Measurements from ENCODE around the gene CIC. TPM values are rescaled to one million over a fixed set of nuclear protein-coding genes. Genes with fewer than 3 reads are reported as not detected.
A peak's percentile ranks its signal among the peaks of the same experiment; 100 is the strongest.

The CIC gene
- total and polyA plus RNA-seq, 2 of the 13 experiments (the other 11 are each of a cell fraction or from before 2014, with no cell fraction given) = 5.9 to 8.0 TPM

DNA sequence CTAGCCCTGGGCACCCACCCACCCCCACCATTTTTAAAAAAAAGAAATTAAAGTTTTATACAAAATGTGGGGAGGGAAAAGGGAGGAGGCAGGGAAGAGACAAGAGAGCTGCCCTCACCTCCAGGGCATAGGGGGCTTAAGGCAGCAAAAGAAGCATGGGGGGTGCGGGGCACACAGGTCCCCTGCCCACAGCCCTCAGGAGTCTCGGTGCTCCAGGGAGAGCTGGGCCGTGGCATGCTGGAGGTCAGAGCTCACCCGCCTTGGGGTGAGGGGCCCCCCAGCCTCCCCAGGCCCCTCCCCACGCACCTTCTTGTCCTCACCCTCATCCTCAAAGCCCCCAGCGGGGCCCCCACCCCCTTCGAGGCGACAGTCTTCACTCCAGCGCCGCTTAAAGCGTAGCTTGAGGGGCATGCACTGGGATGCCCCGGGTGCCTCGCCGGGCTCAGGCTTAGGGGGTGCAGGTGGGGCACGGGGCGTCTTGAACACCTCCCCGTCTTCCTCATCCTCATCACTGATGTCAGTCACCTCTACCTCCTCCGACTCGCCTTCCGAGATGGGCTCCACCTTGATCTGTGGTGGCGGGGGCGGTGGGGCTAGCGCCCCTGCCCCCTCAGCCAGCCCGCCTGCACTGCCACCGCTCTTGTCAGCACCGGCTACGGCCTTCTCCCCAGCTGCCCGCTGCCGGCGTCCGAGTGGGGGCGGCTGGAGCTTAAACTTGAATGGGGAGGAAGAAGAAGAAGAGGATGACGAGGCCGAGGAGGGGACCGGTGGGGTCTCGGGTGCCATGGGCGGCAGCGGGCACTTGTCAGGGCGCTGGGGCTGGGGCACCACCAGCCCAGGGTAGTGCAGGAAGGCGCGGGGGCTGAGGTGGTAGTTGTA, 20.5 kb upstream of the CIC start (continued):
- 0 out of 2 replicates have a peak, but pooled peaks have one; percentile 38 for TF ChIP-seq PATZ1 (CRISPR knock-in tag; IDR thresholded peaks at IDR 0.05)
- no peak for TF ChIP-seq ZNF776 (CRISPR knock-in tag; IDR thresholded peaks at IDR 0.05)
- TF ChIP-seq, protein P1, sequence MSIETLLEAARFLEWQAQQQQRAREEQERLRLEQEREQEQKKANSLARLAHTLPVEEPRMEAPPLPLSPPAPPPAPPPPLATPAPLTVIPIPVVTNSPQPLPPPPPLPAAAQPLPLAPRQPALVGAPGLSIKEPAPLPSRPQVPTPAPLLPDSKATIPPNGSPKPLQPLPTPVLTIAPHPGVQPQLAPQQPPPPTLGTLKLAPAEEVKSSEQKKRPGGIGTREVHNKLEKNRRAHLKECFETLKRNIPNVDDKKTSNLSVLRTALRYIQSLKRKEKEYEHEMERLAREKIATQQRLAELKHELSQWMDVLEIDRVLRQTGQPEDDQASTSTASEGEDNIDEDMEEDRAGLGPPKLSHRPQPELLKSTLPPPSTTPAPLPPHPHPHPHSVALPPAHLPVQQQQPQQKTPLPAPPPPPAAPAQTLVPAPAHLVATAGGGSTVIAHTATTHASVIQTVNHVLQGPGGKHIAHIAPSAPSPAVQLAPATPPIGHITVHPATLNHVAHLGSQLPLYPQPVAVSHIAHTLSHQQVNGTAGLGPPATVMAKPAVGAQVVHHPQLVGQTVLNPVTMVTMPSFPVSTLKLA (IDR thresholded peaks at IDR 0.05) = no peak
- peak; percentile 27; the same call in 1 of the 2 replicates for TF ChIP-seq ZNF687 (CRISPR knock-in tag; IDR thresholded peaks at IDR 0.05)
- TF ChIP-seq ZNF432 (CRISPR knock-in tag; IDR thresholded peaks at IDR 0.05; ENCODE audit: borderline replicate concordance) = no peak
- peak; percentile 83 for TF ChIP-seq AGO1 (IDR thresholded peaks at IDR 0.05; ENCODE audit: low read depth, low read length, poor library complexity, severe bottlenecking)
- no peak for TF ChIP-seq MLX (CRISPR knock-in tag; IDR thresholded peaks at IDR 0.05)
- peak; percentile 85 for TF ChIP-seq RBFOX2 (IDR thresholded peaks at IDR 0.05; ENCODE audit: low read depth, low read length)
- no peak for TF ChIP-seq ZNF709 (CRISPR knock-in tag; IDR thresholded peaks at IDR 0.05)
- no peak for TF ChIP-seq ZNF619 (CRISPR knock-in tag; IDR thresholded peaks at IDR 0.05)
- TF ChIP-seq POLR2G (IDR thresholded peaks at IDR 0.05; ENCODE audit: low read depth, low read length) = peak; percentile 57
- TF ChIP-seq NR0B2 (CRISPR knock-in tag; IDR thresholded peaks at IDR 0.05) = no peak
- TF ChIP-seq POLR2AphosphoS5 (IDR thresholded peaks at IDR 0.05; ENCODE audit: low read depth, low read length) = peak; percentile 16
- no peak for TF ChIP-seq HDAC6 (IDR thresholded peaks at IDR 0.05; ENCODE audit: low read depth, low read length)
- TF ChIP-seq ATF7 (IDR thresholded peaks at IDR 0.05) = no peak
- TF ChIP-seq ATF7 (CRISPR knock-in tag; IDR thresholded peaks at IDR 0.05) = no peak
- TF ChIP-seq TAF15 (IDR thresholded peaks at IDR 0.05; ENCODE audit: low read depth, low read length, poor library complexity, severe bottlenecking) = peak; percentile 68
- peak; percentile 55; the same call in 1 of the 2 replicates for TF ChIP-seq SSRP1 (CRISPR knock-in tag; IDR thresholded peaks at IDR 0.05)
